Naive thymus-derived CD4-positive, alpha-beta T cell (primary cell): ENCODE results near the gene AMBP. TPM values are rescaled to one million over a fixed set of nuclear protein-coding genes. Genes with fewer than 3 reads are reported as not detected.

Source experiments
- ATAC-seq: fragments of 150-1000 bp; cut with Tn5 transposase; 2 replicates; pipeline ENCODE4 v1.10.0; 2021; ENCODE audit warnings: mild to moderate bottlenecking, moderate library complexity
- CTCF ChIA-PET: fragments of 350-600 bp; sonication (Branson Sonifier 250); formaldehyde crosslinking; loops from one replicate; lab custom pipeline; 2021; ENCODE audit warnings: antibody characterized with exemption; lab: Charles Lee
- POLR2A ChIA-PET: fragments of 350-600 bp; sonication (Branson Sonifier 250); formaldehyde crosslinking; loops from one replicate; lab custom pipeline; 2021; ENCODE audit warnings: antibody characterized with exemption, inconsistent platforms; lab: Charles Lee
- DNase-seq, 9 donors: peaks; one replicate each; pipeline versions ENCODE4 v3.0.0 to v3.0.0-alpha.2; 2020 to 2022; ENCODE audit warnings: mixed read lengths in 1 of 9
- H3K27ac ChIP-seq: one replicate; pipeline ENCODE4 v1.7.0; 2013; ENCODE audit warnings: mild to moderate bottlenecking, low read depth, low read length, moderate library complexity
- H3K27me3 ChIP-seq, 2 donors: one replicate each; pipeline ENCODE4 v1.7.0; 2013; ENCODE audit warnings: low read length in 2 of 2, mild to moderate bottlenecking in 2 of 2, moderate library complexity in 2 of 2; ENCODE audit not compliant: control insufficient read depth in 2 of 2, insufficient read depth in 2 of 2
- H3K36me3 ChIP-seq, 3 experiments: 1 replicate in 2 of 3; 2 replicates in 1 of 3; pipeline ENCODE4 v1.7.0; 2013; ENCODE audit warnings: low read length in 3 of 3, mild to moderate bottlenecking in 3 of 3, moderate library complexity in 1 of 3; ENCODE audit not compliant: insufficient read depth in 3 of 3, control insufficient read depth in 2 of 3
- H3K4me1 ChIP-seq, 2 donors: one replicate each; pipeline ENCODE4 v1.7.0; 2013; ENCODE audit warnings: low read length in 2 of 2, mild to moderate bottlenecking in 2 of 2, moderate library complexity in 1 of 2; ENCODE audit not compliant: control insufficient read depth in 2 of 2, insufficient read depth in 2 of 2
- H3K4me3 ChIP-seq: 2 replicates; pipeline ENCODE4 v1.7.0; 2013; ENCODE audit warnings: mild to moderate bottlenecking, low read length
- H3K9me3 ChIP-seq, 3 experiments: 1 replicate in 2 of 3; 2 replicates in 1 of 3; pipeline ENCODE4 v1.7.0; 2013; ENCODE audit warnings: low read length in 3 of 3; ENCODE audit not compliant: control insufficient read depth in 2 of 3
- H3K27ac Mint-ChIP-seq, 9 donors: one replicate each; pipeline ENCODE4 v1.8.0; 2020 to 2022; ENCODE audit warnings: mixed read lengths in 9 of 9, mild to moderate bottlenecking in 8 of 9, moderate library complexity in 5 of 9, inconsistent platforms in 2 of 9
- H3K27me3 Mint-ChIP-seq, 5 donors: one replicate each; pipeline ENCODE4 v1.8.0; 2021 to 2022; ENCODE audit warnings: mixed read lengths in 5 of 5, mild to moderate bottlenecking in 1 of 5
- H3K36me3 Mint-ChIP-seq, 5 donors: one replicate each; pipeline ENCODE4 v1.8.0; 2020 to 2022; ENCODE audit warnings: mixed read lengths in 5 of 5, mild to moderate bottlenecking in 3 of 5, inconsistent platforms in 1 of 5
- H3K4me1 Mint-ChIP-seq, 7 donors: one replicate each; pipeline ENCODE4 v1.8.0; 2020 to 2022; ENCODE audit warnings: mixed read lengths in 7 of 7, mild to moderate bottlenecking in 3 of 7, inconsistent platforms in 1 of 7
- H3K4me3 Mint-ChIP-seq, 10 donors: one replicate each; pipeline ENCODE4 v1.8.0; 2020 to 2022; ENCODE audit warnings: mild to moderate bottlenecking in 10 of 10, mixed read lengths in 10 of 10, moderate library complexity in 6 of 10, inconsistent platforms in 2 of 10
- H3K9me3 Mint-ChIP-seq, 11 donors: one replicate each; pipeline ENCODE4 v1.8.0; 2020 to 2022; ENCODE audit warnings: mixed read lengths in 11 of 11, mild to moderate bottlenecking in 4 of 11, inconsistent platforms in 1 of 11, moderate library complexity in 1 of 11
- intact Hi-C, 2 donors: fragments of 100-400 bp; cut with micrococcal nuclease; formaldehyde crosslinking; loops; one replicate each; pipeline ENCODE4 v1.15.1; 2023
- polyA plus RNA-seq, 2 donors: library from polyadenylated mRNA; unstranded; fragments of 300-500 nt; fragmentation: Illumina TruSeq; gene quantifications; one replicate each; pipeline ENCODE4 v1.2.3, GENCODE V29; 2021
- total RNA-seq, 6 experiments: library from RNA in 5 of 6; stranded (reverse) in 5 of 6; gene quantifications; 1 replicate in 5 of 6; 2 replicates in 1 of 6; pipeline ENCODE4 v1.2.3 and lab custom pipeline; 2021 to 2026

The AMBP gene
- total RNA-seq = not detected
- polyA plus RNA-seq = not detected
- total RNA-seq (lab: John Stamatoyannopoulos, UW) = not detected

- no peak for DNase-seq
- H3K4me1 Mint-ChIP-seq = peaks cover 0 to 5% (median 0%) of the 10 kb centered on the region in 7 donors
- no peak within 1 kb of the TSS for H3K4me3 ChIP-seq
Observed at GRCh38 chr9:114078021-114078780, at the start of gene AMBP. AMBP (minus strand) TSS chr9:114078300; CDS start chr9:114078209, 91 bp downstream.

GRCh38 chr9:114126247-114127060 is 48.4 kb upstream of the AMBP start:
- Histone ChIP-seq H3K27ac (no peak overlapping the region), H3K27me3 (no peaks in the 10 kb centered on the region), H3K36me3 (no peaks in the 10 kb centered on the region), H3K9me3 (peaks cover 0 to 14% (median 0%) of the 10 kb centered on the region in 3 experiments), H3K4me3 (no peak overlapping the region), H3K4me1 (no peaks in the 10 kb centered on the region)
- Mint-ChIP-seq H3K27ac (no peak overlapping the region), H3K4me3 (no peak overlapping the region), H3K4me1 (peaks cover 0 to 2% (median 0%) of the 10 kb centered on the region in 7 donors), H3K9me3 (peaks cover 0 to 17% (median 10%) of the 10 kb centered on the region in 11 donors), H3K36me3 (peaks cover 0 to 7% (median 0%) of the 10 kb centered on the region in 5 donors), H3K27me3 (peaks cover 11 to 25% (median 17%) of the 10 kb centered on the region in 5 donors)
- ChIA-PET CTCF (no interaction called here), POLR2A (no interaction called here)
- intact Hi-C loops = no loop called here
- ATAC-seq (no peak), DNase-seq (no peak)

More at GRCh38 chr9:114078021-114078780, at the start of gene AMBP:
- Mint-ChIP-seq H3K27ac (peak within 1 kb of the TSS in 1 of 9 donors; percentile 44), H3K4me3 (no peak within 1 kb of the TSS), H3K36me3 (no peaks in the 10 kb centered on the region), H3K27me3 (peaks cover 10 to 30% (median 18%) of the 10 kb centered on the region in 5 donors), H3K9me3 (no peaks in the 10 kb centered on the region)
- H3K9me3 ChIP-seq = no peaks in the 10 kb centered on the region
- POLR2A ChIA-PET = interaction anchor here (0.8 kb wide), 1 partner anchor 104 kb away, joined by 3 read pairs; no protein-coding TSS in a partner anchor
- intact Hi-C loops = no loop called here
- CTCF ChIA-PET = no interaction called here
- H3K36me3 ChIP-seq = no peaks in the 10 kb centered on the region
- no peak within 1 kb of the TSS for H3K27ac ChIP-seq
- H3K4me1 ChIP-seq = no peaks in the 10 kb centered on the region
- H3K27me3 ChIP-seq = no peaks in the 10 kb centered on the region
- ATAC-seq = no peak

GRCh38 chr9:114125476-114126013 is 47.4 kb upstream of the AMBP start:
- no peaks in the 10 kb centered on the region for H3K4me1 ChIP-seq
- no peak for ATAC-seq
- no peaks in the 10 kb centered on the region for H3K27me3 ChIP-seq
- intact Hi-C loops = no loop called here
- Mint-ChIP-seq H3K27me3 (peaks cover 8 to 25% (median 15%) of the 10 kb centered on the region in 5 donors), H3K4me3 (no peak overlapping the region), H3K36me3 (peaks cover 0 to 7% (median 0%) of the 10 kb centered on the region in 5 donors), H3K9me3 (peaks cover 0 to 17% (median 10%) of the 10 kb centered on the region in 11 donors), H3K4me1 (peaks cover 0 to 2% (median 0%) of the 10 kb centered on the region in 7 donors), H3K27ac (no peak overlapping the region)
- no peak for DNase-seq
- no peaks in the 10 kb centered on the region for H3K36me3 ChIP-seq
- ChIA-PET POLR2A (no interaction called here), CTCF (no interaction called here)
- H3K4me3 ChIP-seq = no peak overlapping the region
- no peak overlapping the region for H3K27ac ChIP-seq
- H3K9me3 ChIP-seq = peaks cover 0 to 14% (median 0%) of the 10 kb centered on the region in 3 experiments

- H3K36me3 ChIP-seq = no peaks in the 10 kb centered on the region
- peaks cover 8 to 26% (median 15%) of the 10 kb centered on the region in 5 donors for H3K27me3 Mint-ChIP-seq
- no peaks in the 10 kb centered on the region for H3K27me3 ChIP-seq
- ATAC-seq (no peak), DNase-seq (no peak)
- H3K36me3 Mint-ChIP-seq = peaks cover 0 to 7% (median 0%) of the 10 kb centered on the region in 5 donors
- H3K4me3 ChIP-seq = no peak overlapping the region
- peaks cover 0 to 14% (median 0%) of the 10 kb centered on the region in 3 experiments for H3K9me3 ChIP-seq
- intact Hi-C loops = no loop called here
- H3K4me1 Mint-ChIP-seq = peaks cover 0 to 2% (median 0%) of the 10 kb centered on the region in 7 donors
- no peaks in the 10 kb centered on the region for H3K4me1 ChIP-seq
- peaks cover 0 to 17% (median 10%) of the 10 kb centered on the region in 11 donors for H3K9me3 Mint-ChIP-seq
- no peak overlapping the region for H3K27ac Mint-ChIP-seq
- H3K27ac ChIP-seq = no peak overlapping the region
- CTCF ChIA-PET = no interaction called here
- POLR2A ChIA-PET = no interaction called here
- no peak overlapping the region for H3K4me3 Mint-ChIP-seq
Observed at GRCh38 chr9:114124666-114125475, 46.8 kb upstream of the AMBP start.

GRCh38 chr9:114124138-114124537 is 46.0 kb upstream of the AMBP start:
- POLR2A ChIA-PET = no interaction called here
- H3K27me3 ChIP-seq = no peaks in the 10 kb centered on the region
- H3K36me3 ChIP-seq = no peaks in the 10 kb centered on the region

More at GRCh38 chr9:114124138-114124537, 46.0 kb upstream of the AMBP start:
- H3K4me1 ChIP-seq = no peaks in the 10 kb centered on the region
- H3K27ac ChIP-seq = no peak overlapping the region
- Mint-ChIP-seq H3K27ac (peak overlapping the region in 1 of 9 donors; percentile 12), H3K9me3 (peaks cover 0 to 17% (median 10%) of the 10 kb centered on the region in 11 donors), H3K4me3 (no peak overlapping the region), H3K4me1 (peaks cover 0 to 2% (median 0%) of the 10 kb centered on the region in 7 donors), H3K27me3 (peaks cover 5 to 26% (median 14%) of the 10 kb centered on the region in 5 donors), H3K36me3 (peaks cover 0 to 7% (median 0%) of the 10 kb centered on the region in 5 donors)
- H3K4me3 ChIP-seq = no peak overlapping the region
- no peak for DNase-seq
- ATAC-seq = no peak
- CTCF ChIA-PET = no interaction called here
- H3K9me3 ChIP-seq = peaks cover 0 to 14% (median 0%) of the 10 kb centered on the region in 3 experiments
- intact Hi-C loops = no loop called here
